Esophagus squamous epithelium (tissue), 5 donors: ENCODE data around the gene PLCB2. TPM values are rescaled to one million over a fixed set of nuclear protein-coding genes. Genes with fewer than 3 reads are reported as not detected.

Experiments used
- DNase-seq: peaks from one replicate; lab custom pipeline; 2025; lab: John Stamatoyannopoulos, UW
- H3K27ac ChIP-seq, 4 donors: fragments of 200-600 bp; sonication (generic); one replicate each; pipeline ENCODE4 v1.5.1; 2016 to 2019; ENCODE audit warnings: mild to moderate bottlenecking in 1 of 4
- H3K27me3 ChIP-seq, 4 donors: fragments of 200-600 bp; sonication (generic); 1 replicate in 3 of 4; 2 replicates in 1 of 4; pipeline versions ENCODE4 v1.5.1 to v1.6.0; 2017 to 2021; ENCODE audit warnings: antibody characterized with exemption in 1 of 4
- H3K36me3 ChIP-seq, 3 donors: fragments of 200-600 bp; sonication (generic); one replicate each; pipeline ENCODE4 v1.5.1; 2016 to 2019
- H3K4me1 ChIP-seq, 3 donors: fragments of 200-600 bp; sonication (generic); one replicate each; pipeline ENCODE4 v1.5.1; 2017 to 2019
- H3K4me3 ChIP-seq, 4 donors: fragments of 200-600 bp; sonication (generic); 1 replicate in 3 of 4; 2 replicates in 1 of 4; pipeline ENCODE4 v1.5.1; 2016 to 2019; ENCODE audit warnings: mild to moderate bottlenecking in 2 of 4, moderate library complexity in 1 of 4
- H3K9me3 ChIP-seq, 3 donors: fragments of 200-600 bp; sonication (generic); one replicate each; pipeline ENCODE4 v1.5.1; 2016 to 2019
- CTCF ChIP-seq, 6 experiments: fragments of 450-650 bp in 4 of 6; fragments of 200-600 bp in 2 of 6; sonication (generic) in 2 of 6; IDR thresholded peaks; one replicate each; pipeline ENCODE4 v1.5.1; 2016 to 2019; ENCODE audit warnings: antibody characterized with exemption in 6 of 6, mild to moderate bottlenecking in 4 of 6, moderate library complexity in 4 of 6
- POLR2A ChIP-seq, 4 donors: fragments of 450-650 bp; IDR thresholded peaks; one replicate each; pipeline ENCODE4 v1.6.1; 2017; ENCODE audit warnings: antibody characterized with exemption in 4 of 4, mild to moderate bottlenecking in 4 of 4, moderate library complexity in 3 of 4
- WGBS, 2 donors: methylation state at CpG; one replicate each; pipeline ENCODE4 v1.1.5; 2018; 5-methylcytosine and 5-hydroxymethylcytosine counted together
- intact Hi-C: fragments of 100-400 bp; cut with DNase I; formaldehyde crosslinking; loops from one replicate; pipeline ENCODE4 v1.15.0; 2022
- total RNA-seq, 4 donors: library from RNA; depleted of rRNA; stranded (reverse); fragments of >200 nt; gene quantifications; one replicate each; pipeline ENCODE4 v1.1.0, GENCODE V29; 2016
- donor health status: DM: yes; HTN: yes; CAD: no.

PLCB2 gene
- total RNA-seq, 4 donors from 2014 or later: 6.1 to 15.9 (median 10.4) TPM

GRCh38 chr15:40292246-40292645 lies 15.5 kb downstream of the PLCB2 start:
- TF ChIP-seq POLR2A (IDR thresholded peaks at IDR 0.05): no peak
- no peak for TF ChIP-seq CTCF (IDR thresholded peaks at IDR 0.05)
- H3K4me3 ChIP-seq: no peak overlapping the region
- intact Hi-C loops: no loop called here
- 61 to 68% methylated on average over 3 of the region's 3 CpGs for WGBS, 2 donors
- H3K27ac ChIP-seq: no peak overlapping the region
- peaks cover 4 to 18% (median 8%) of the 10 kb centered on the region in 3 donors for H3K4me1 ChIP-seq
- H3K36me3 ChIP-seq: no peaks in the 10 kb centered on the region
- peaks cover 0 to 92% (median 0%) of the 10 kb centered on the region in 4 donors for H3K27me3 ChIP-seq
- no peaks in the 10 kb centered on the region for H3K9me3 ChIP-seq
- no peak for DNase-seq

DNA sequence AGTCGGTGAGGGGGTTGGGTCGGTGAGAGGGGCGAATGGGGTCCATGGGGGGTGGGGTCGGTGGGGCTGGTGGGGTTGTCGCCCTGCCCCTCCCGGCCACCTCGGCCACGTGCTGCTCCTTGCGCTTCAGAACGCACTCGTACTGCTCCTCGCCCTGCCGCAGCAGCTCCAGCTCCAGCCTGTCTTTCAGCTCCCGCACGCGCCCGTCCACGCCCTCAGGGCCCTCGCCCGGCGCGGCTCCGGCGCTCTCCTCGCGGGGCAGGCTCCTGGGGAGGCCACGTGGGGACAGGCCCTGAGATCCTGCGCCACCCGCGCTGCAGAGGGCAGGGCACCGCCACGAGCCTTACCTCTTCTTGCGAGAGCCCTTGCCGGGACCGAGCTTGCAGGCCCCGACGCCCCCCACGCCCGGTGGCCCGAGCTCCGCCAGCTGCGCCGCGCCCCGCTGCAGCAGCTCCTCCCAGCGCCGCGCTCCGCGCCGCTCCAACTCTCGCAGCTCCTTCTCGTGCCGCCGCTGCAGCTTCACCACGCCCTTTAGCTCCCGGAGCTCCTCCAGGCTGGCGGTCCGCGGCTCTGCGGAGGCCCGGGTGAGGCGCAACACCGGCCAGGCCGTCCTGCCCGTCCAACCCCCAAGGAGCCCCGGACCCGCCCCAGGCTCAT lies 16.7 kb downstream of the PLCB2 start:
- TF ChIP-seq POLR2A (IDR thresholded peaks at IDR 0.05): no peak
- TF ChIP-seq CTCF (IDR thresholded peaks at IDR 0.05): peak in 2 of 6 experiments; percentile 8 to 10
- intact Hi-C loops: no loop called here
- DNase-seq: no peak
- no peaks in the 10 kb centered on the region for H3K36me3 ChIP-seq
- H3K4me1 ChIP-seq: peaks cover 4 to 15% (median 8%) of the 10 kb centered on the region in 3 donors
- H3K27me3 ChIP-seq: peaks cover 0 to 96% (median 0%) of the 10 kb centered on the region in 4 donors
- no peak overlapping the region for H3K27ac ChIP-seq
- peak overlapping the region; percentile 12 to 62 (median 35) for H3K4me3 ChIP-seq
- no peaks in the 10 kb centered on the region for H3K9me3 ChIP-seq
- WGBS, 2 donors: no CpG with 5 or more reads among the region's 68 CpGs

GRCh38 chr15:40290545-40290917 lies 17.2 kb downstream of the PLCB2 start:
- Histone ChIP-seq H3K36me3 (no peaks in the 10 kb centered on the region), H3K4me1 (peaks cover 4 to 16% (median 8%) of the 10 kb centered on the region in 3 donors), H3K27me3 (peaks cover 0 to 96% (median 0%) of the 10 kb centered on the region in 4 donors), H3K4me3 (peak overlapping the region in 2 of 4 donors; percentile 45 to 62), H3K9me3 (no peaks in the 10 kb centered on the region), H3K27ac (no peak overlapping the region)
- WGBS, 2 donors: 40 to 48% methylated on average over 5 to 8 of the region's 12 CpGs
- intact Hi-C loops: no loop called here
- DNase-seq: no peak
- no peak for TF ChIP-seq CTCF (IDR thresholded peaks at IDR 0.05)
- no peak for TF ChIP-seq POLR2A (IDR thresholded peaks at IDR 0.05)

DNA sequence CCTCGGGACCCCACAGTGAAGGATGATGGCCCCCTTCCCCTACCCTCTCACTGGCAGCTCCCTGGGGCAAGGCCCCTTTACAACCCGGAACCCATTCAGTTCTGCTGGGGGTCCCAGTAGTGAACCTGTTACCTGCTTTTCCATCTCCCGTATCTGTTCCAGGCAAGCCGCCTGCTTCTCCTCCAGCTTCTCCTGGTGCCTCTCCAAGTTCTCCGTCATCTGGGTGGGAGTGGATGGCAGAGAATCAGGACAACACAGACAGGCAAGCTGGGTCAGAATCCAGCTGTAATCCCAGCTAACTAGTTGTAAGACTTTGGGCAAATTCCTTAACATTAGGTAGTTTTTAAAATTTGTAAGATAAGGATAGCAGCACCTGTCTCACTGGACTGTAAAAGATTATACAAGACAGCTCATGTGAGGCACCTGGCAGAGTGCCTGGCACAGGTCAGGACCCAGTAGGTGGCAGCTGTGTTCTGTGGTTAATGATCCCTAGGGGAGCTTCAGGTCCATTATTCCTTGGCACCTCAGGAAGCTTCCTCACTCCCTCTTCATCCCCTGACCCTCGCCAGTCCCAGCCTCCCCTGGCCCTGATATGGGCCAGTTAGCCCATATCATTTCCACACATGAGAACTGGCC lies 18.5 kb downstream of the PLCB2 start:
- no peaks in the 10 kb centered on the region for H3K36me3 ChIP-seq
- no peaks in the 10 kb centered on the region for H3K9me3 ChIP-seq
- TF ChIP-seq POLR2A (IDR thresholded peaks at IDR 0.05): no peak
- TF ChIP-seq CTCF (IDR thresholded peaks at IDR 0.05): no peak
- H3K27me3 ChIP-seq: peaks cover 0 to 96% (median 0%) of the 10 kb centered on the region in 4 donors
- no peak overlapping the region for H3K27ac ChIP-seq
- no peak for DNase-seq
- intact Hi-C loops: no loop called here
- 57 to 84% methylated on average over 4 to 5 of the region's 6 CpGs for WGBS, 2 donors
- no peak overlapping the region for H3K4me3 ChIP-seq
- H3K4me1 ChIP-seq: peaks cover 4 to 23% (median 8%) of the 10 kb centered on the region in 3 donors

- Histone ChIP-seq H3K4me3 (no peak overlapping the region), H3K9me3 (no peaks in the 10 kb centered on the region), H3K4me1 (peaks cover 9 to 31% (median 13%) of the 10 kb centered on the region in 3 donors), H3K36me3 (no peaks in the 10 kb centered on the region), H3K27me3 (peaks cover 9 to 96% (median 10%) of the 10 kb centered on the region in 4 donors), H3K27ac (no peak overlapping the region)
- TF ChIP-seq POLR2A (IDR thresholded peaks at IDR 0.05) (no peak), CTCF (IDR thresholded peaks at IDR 0.05) (no peak)
- no peak for DNase-seq
- WGBS, 2 donors: 74 to 90% methylated on average over 2 of the region's 4 CpGs
- intact Hi-C loops: no loop called here
Observed at GRCh38 chr15:40287968-40288367, 19.8 kb downstream of the PLCB2 start.
